ENCODE data around the gene HPCAL4. TPM values are rescaled to one million over a fixed set of nuclear protein-coding genes. Genes with fewer than 3 reads are reported as not detected.

Gene HPCAL4
- not detected in 2 replicates for total RNA-seq (2013; cell fraction: nucleolus; rRNA removed)
- total RNA-seq (2014; rRNA removed), result 0.06 TPM in 1 of 2 replicates, not detected in the other
- 0.05 TPM in 1 of 2 replicates, not detected in the other for total RNA-seq (2014; rRNA removed; fragmentation: Illumina TruSeq; extraction: Trizol)
- 0.05 and 0.16 TPM in 2 replicates for total RNA-seq (2021)
- not detected for polyA plus RNA-seq (2011; ENCODE audit: low read depth)
- 0.07 and 0.18 TPM in 2 replicates for polyA plus RNA-seq (2011; rRNA removed)
- polyA plus RNA-seq (2011; cell fraction: cytosol; rRNA removed), result 0.08 and 0.16 TPM in 2 replicates
- polyA plus RNA-seq (2011; cell fraction: nucleus; rRNA removed), result 0.10 and 0.22 TPM in 2 replicates
- 0.06 and 0.07 TPM in 2 replicates for polyA plus RNA-seq (2012)
- 0.06 and 0.13 TPM in 2 replicates for polyA plus RNA-seq (2014; fragmentation: Illumina TruSeq; extraction: Trizol)
- not detected for polyA plus RNA-seq (2014; fragmentation: Nextera tagmentation; extraction: Ambion mirVana)
- polyA plus RNA-seq (2014; rRNA removed), result 0.08 TPM in 1 of 2 replicates, not detected in the other
- polyA plus RNA-seq (2016; fragmentation: Nextera tagmentation; extraction: Ambion mirVana), result not detected
- 0.05 and 0.29 TPM in 2 replicates for polyA minus RNA-seq (2011; rRNA and poly(A)+ RNA removed)
- not detected in 2 replicates for polyA minus RNA-seq (2011; cell fraction: cytosol; rRNA and poly(A)+ RNA removed)
- polyA minus RNA-seq (2011; cell fraction: nucleus; rRNA and poly(A)+ RNA removed), result 0.12 TPM in 1 of 2 replicates, not detected in the other
- Bru-seq, nascent RNA, result percentile 15 among the genes with signal in this experiment
- BruChase-seq, experiment 1, labeled RNA remaining after a 6-hour chase, result percentile 11 among the genes with signal in this experiment
- percentile 10 among the genes with signal in this experiment for BruChase-seq, experiment 2, labeled RNA remaining after a 2-hour chase
- long read RNA-seq, experiment 1, result 0 reads
- long read RNA-seq, experiment 2, result 0 reads

DNA sequence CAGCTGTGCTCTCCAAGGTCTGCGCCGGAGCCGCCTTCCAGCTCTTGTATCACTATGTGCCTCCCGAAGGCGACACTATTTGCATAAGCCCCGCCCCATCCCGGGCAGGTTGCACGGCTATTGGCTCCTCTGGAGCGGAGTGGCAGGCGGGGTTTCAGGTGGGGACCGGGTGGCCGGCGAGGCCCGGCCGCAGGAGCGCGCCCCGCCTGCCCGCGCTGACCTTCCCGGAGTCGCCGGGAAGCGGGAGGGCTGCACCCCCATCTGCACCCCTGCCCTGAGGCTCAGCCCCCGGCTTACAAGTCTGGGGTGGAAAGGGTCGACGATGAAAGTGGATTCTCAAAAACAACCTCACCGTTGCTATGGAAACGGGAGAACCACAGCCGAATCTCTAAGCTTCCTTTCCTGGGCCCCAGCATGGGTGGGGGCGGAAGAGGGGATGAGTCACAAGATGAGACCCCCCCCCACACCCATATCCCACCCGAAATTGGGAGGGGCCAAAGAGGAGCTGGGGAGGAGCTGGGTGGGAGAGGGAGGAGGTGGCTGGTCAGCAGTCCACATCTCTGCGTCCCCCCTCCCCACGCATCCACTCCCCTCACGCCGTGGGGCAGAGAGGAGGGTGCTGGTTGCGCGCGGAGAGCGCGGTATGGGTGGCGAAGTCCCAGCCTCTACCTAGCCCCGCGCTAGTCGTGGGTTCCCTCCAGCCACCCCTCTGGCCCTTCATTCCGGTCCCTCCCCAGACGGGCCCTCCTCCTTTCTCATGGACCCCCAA is at the start of gene HPCAL4:
Gene HPCAL4, minus strand, starts transcription at position 51 of the 769 bp plus-strand sequence. CDS start 6,830 bp downstream, outside the sequence.
- DNase-seq (ENCODE audit: low read depth, low spot score) (no peak), FAIRE-seq (peak; percentile 65), ATAC-seq (peak; percentile 97)
- in situ Hi-C loops (cut with MboI), result no loop called here
- no TSS peak for BruUV-seq (replicated peaks)
- ChIA-PET RAD21 (ENCODE audit: unreplicated experiment) (no interaction called here), SMC1A (ENCODE audit: uncharacterized antibody, unreplicated experiment) (interaction anchor here (0.9 kb wide), 1 partner anchor 21 kb away, joined by 3 read pairs; no protein-coding TSS in a partner anchor), POLR2A (no interaction called here), CTCF (interaction anchor here (0.9 kb wide), 1 partner anchor 10 kb away, joined by 3 read pairs; no protein-coding TSS in a partner anchor)
- H3K9ac ChIP-seq (ENCODE audit: control insufficient read depth, insufficient read depth, low read length), result no peak within 1 kb of the TSS
- H3K4me3 ChIP-seq, result peak within 1 kb of the TSS; percentile 57; the same call in 1 of the 2 replicates
- WGBS (ENCODE audit: insufficient coverage, insufficient replicate concordance, low lambda C conversion rate, missing lambda C conversion rate), result 12% methylated on average over 40 of the region's 47 CpGs
- intact Hi-C loops (cut with micrococcal nuclease; ENCODE audit: unreplicated experiment), result no loop called here
- H3K27ac ChIP-seq (ENCODE audit: control insufficient read depth, insufficient read depth), result no peak within 1 kb of the TSS
- H3K4me1 ChIP-seq (ENCODE audit: control insufficient read depth, insufficient read depth, low read length), result peaks cover 7% of the 10 kb centered on the region
- TF ChIP-seq BMI1 (IDR thresholded peaks at IDR 0.05; ENCODE audit: borderline replicate concordance) (peak; percentile 90), MXI1 (IDR thresholded peaks at IDR 0.05; ENCODE audit: low read depth, low read length) (no peak), KDM1A (IDR thresholded peaks at IDR 0.05; ENCODE audit: borderline replicate concordance) (no peak), POLR2AphosphoS2 (IDR thresholded peaks at IDR 0.05; ENCODE audit: low read depth, low read length) (no peak), ASH2L (IDR thresholded peaks at IDR 0.05; ENCODE audit: borderline replicate concordance, low read depth) (no peak), SREBF2 (IDR thresholded peaks at IDR 0.05; ENCODE audit: low read length) (no peak), NFYB (IDR thresholded peaks at IDR 0.05; ENCODE audit: insufficient read depth, low read depth, low read length) (peak; percentile 63; the same call in 1 of the 2 replicates), DPF2 (IDR thresholded peaks at IDR 0.05) (peak; percentile 58; the same call in 1 of the 2 replicates), POU2F2 (IDR thresholded peaks at IDR 0.05; ENCODE audit: borderline replicate concordance, low read depth, low read length) (peak; percentile 97), ZNF217 (IDR thresholded peaks at IDR 0.05) (no peak)
- TF ChIP-seq, protein P1, sequence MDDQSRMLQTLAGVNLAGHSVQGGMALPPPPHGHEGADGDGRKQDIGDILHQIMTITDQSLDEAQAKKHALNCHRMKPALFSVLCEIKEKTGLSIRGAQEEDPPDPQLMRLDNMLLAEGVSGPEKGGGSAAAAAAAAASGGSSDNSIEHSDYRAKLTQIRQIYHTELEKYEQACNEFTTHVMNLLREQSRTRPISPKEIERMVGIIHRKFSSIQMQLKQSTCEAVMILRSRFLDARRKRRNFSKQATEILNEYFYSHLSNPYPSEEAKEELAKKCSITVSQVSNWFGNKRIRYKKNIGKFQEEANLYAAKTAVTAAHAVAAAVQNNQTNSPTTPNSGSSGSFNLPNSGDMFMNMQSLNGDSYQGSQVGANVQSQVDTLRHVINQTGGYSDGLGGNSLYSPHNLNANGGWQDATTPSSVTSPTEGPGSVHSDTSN (IDR thresholded peaks at IDR 0.05; ENCODE audit: insufficient replicate concordance, low read depth, low read length), result peak; percentile 93
- TF ChIP-seq, protein P2, sequence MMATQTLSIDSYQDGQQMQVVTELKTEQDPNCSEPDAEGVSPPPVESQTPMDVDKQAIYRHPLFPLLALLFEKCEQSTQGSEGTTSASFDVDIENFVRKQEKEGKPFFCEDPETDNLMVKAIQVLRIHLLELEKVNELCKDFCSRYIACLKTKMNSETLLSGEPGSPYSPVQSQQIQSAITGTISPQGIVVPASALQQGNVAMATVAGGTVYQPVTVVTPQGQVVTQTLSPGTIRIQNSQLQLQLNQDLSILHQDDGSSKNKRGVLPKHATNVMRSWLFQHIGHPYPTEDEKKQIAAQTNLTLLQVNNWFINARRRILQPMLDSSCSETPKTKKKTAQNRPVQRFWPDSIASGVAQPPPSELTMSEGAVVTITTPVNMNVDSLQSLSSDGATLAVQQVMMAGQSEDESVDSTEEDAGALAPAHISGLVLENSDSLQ (IDR thresholded peaks at IDR 0.05), result peak; percentile 97
- no peaks in the 10 kb centered on the region for H4K20me1 ChIP-seq (ENCODE audit: control insufficient read depth, insufficient read depth)
- H2AFZ ChIP-seq (ENCODE audit: control insufficient read depth, low read depth, low read length), result no peak within 1 kb of the TSS
- peak within 1 kb of the TSS; percentile 86 for H3K4me2 ChIP-seq (ENCODE audit: control insufficient read depth, insufficient read depth)
- peaks cover 1 to 4% of the 10 kb centered on the region in 2 experiments; a peak in 3 of 4 replicates for H3K27me3 ChIP-seq (replicated peaks in 1 of 2; ENCODE audit: control insufficient read depth in 2 of 2, insufficient read depth in 2 of 2, low read length in 1 of 2)
- H3K79me2 ChIP-seq (ENCODE audit: control insufficient read depth, insufficient read depth, low read length), result no peaks in the 10 kb centered on the region
- no peaks in the 10 kb centered on the region for H3K9me3 ChIP-seq (replicated peaks; ENCODE audit: control insufficient read depth, insufficient read depth, low read length)
- no peaks in the 10 kb centered on the region for H3K36me3 ChIP-seq (ENCODE audit: control insufficient read depth in 2 of 2, insufficient read depth in 2 of 2, low read length in 1 of 2)

Measured in GM12878 (cell line).